GM23338 (cell line): Measurements from ENCODE around the gene YOD1. TPM values are rescaled to one million over a fixed set of nuclear protein-coding genes. Genes with fewer than 3 reads are reported as not detected.

ENCODE experiments used
- ATAC-seq: fragments of 200-7000 bp; cut with Tn5 transposase; 3 replicates; pipeline ENCODE4 v1.9.1; 2020
- DNase-seq: peaks from one replicate; pipeline ENCODE4 v3.0.0-alpha.2; 2015; ENCODE audit warnings: low spot score
- H2AFZ ChIP-seq: fragments of 200-600 bp; sonication (generic); 2 replicates; pipeline ENCODE4 v1.8.0; 2016; ENCODE audit warnings: antibody characterized with exemption, mild to moderate bottlenecking, moderate library complexity
- H3F3A ChIP-seq: fragments of 200-600 bp; sonication (generic); replicated peaks from 2 replicates; pipeline ENCODE4 v1.8.0; 2017; ENCODE audit warnings: antibody characterized with exemption, mixed run types, low read depth
- H3K27ac ChIP-seq: fragments of 200-600 bp; sonication (generic); 2 replicates; pipeline ENCODE4 v1.6.1; 2016; ENCODE audit warnings: low read depth
- H3K27me3 ChIP-seq: fragments of 200-600 bp; sonication (generic); 2 replicates; pipeline ENCODE4 v1.8.0; 2016; ENCODE audit warnings: mild to moderate bottlenecking, mixed run types, moderate library complexity; ENCODE audit not compliant: insufficient read depth
- H3K36me3 ChIP-seq: fragments of 200-600 bp; sonication (generic); 2 replicates; pipeline ENCODE4 v1.8.0; 2016; ENCODE audit warnings: mild to moderate bottlenecking; ENCODE audit not compliant: insufficient read depth
- H3K4me1 ChIP-seq: fragments of 200-600 bp; sonication (generic); 2 replicates; pipeline ENCODE4 v1.8.0; 2016; ENCODE audit warnings: mild to moderate bottlenecking, moderate library complexity; ENCODE audit not compliant: insufficient read depth
- H3K4me2 ChIP-seq: fragments of 200-600 bp; sonication (generic); 2 replicates; pipeline ENCODE4 v1.7.1; 2017; ENCODE audit warnings: mixed run types
- H3K4me3 ChIP-seq: fragments of 200-600 bp; sonication (generic); 2 replicates; pipeline ENCODE4 v1.6.1; 2016; ENCODE audit warnings: mixed run types
- H3K79me2 ChIP-seq: fragments of 200-600 bp; sonication (generic); replicated peaks from 2 replicates; pipeline ENCODE4 v1.8.0; 2017; ENCODE audit warnings: mild to moderate bottlenecking; ENCODE audit not compliant: insufficient read depth
- H3K9me2 ChIP-seq: fragments of 200-600 bp; sonication (generic); 2 replicates; pipeline ENCODE4 v1.8.0; 2017; ENCODE audit not compliant: insufficient read depth
- H4K20me1 ChIP-seq: fragments of 200-600 bp; sonication (generic); replicated peaks from 2 replicates; pipeline ENCODE4 v1.8.0; 2017; ENCODE audit warnings: mild to moderate bottlenecking; ENCODE audit not compliant: insufficient read depth
- H3K27ac Mint-ChIP-seq: 2 replicates; pipeline ENCODE4 v1.8.0; 2020; ENCODE audit warnings: inconsistent platforms, mild to moderate bottlenecking, moderate library complexity, mixed read lengths
- H3K27me3 Mint-ChIP-seq: 3 replicates; pipeline ENCODE4 v1.8.0; 2022; ENCODE audit warnings: low read depth, mild to moderate bottlenecking, moderate library complexity, mixed read lengths, inconsistent platforms; ENCODE audit not compliant: insufficient read depth, poor library complexity
- H3K36me3 Mint-ChIP-seq: 3 replicates; pipeline ENCODE4 v1.8.0; 2021; ENCODE audit warnings: low read depth, mild to moderate bottlenecking, inconsistent platforms, moderate library complexity, mixed read lengths
- H3K4me1 Mint-ChIP-seq: 3 replicates; pipeline ENCODE4 v1.8.0; 2020; ENCODE audit warnings: mild to moderate bottlenecking, inconsistent platforms, mixed read lengths
- H3K4me3 Mint-ChIP-seq: 3 replicates; pipeline ENCODE4 v1.8.0; 2021; ENCODE audit warnings: moderate library complexity, mild to moderate bottlenecking, inconsistent platforms, mixed read lengths
- H3K9me3 Mint-ChIP-seq: 3 replicates; pipeline ENCODE4 v1.8.0; 2020; ENCODE audit warnings: moderate library complexity, mild to moderate bottlenecking, inconsistent platforms, mixed read lengths
- CREB1 ChIP-seq: fragments of 250-450 bp; sonication (Bioruptor Pico); IDR thresholded peaks from 2 replicates; pipeline ENCODE4 v1.5.0; 2020; ENCODE audit warnings: low read depth, mild to moderate bottlenecking, moderate library complexity
- EZH2 ChIP-seq: fragments of 200-600 bp; sonication (generic); IDR thresholded peaks from one replicate; pipeline ENCODE4 v1.8.0; 2017; ENCODE audit warnings: antibody characterized with exemption, mild to moderate bottlenecking, low read depth; ENCODE audit not compliant: unreplicated experiment
- EZH2phosphoT487 ChIP-seq: fragments of 200-600 bp; sonication (generic); IDR thresholded peaks from one replicate; pipeline ENCODE4 v1.8.1; 2018; ENCODE audit warnings: antibody characterized with exemption; ENCODE audit not compliant: unreplicated experiment
- JUNB ChIP-seq: IDR thresholded peaks from one replicate; pipeline ENCODE4 v1.6.1; 2016; ENCODE audit warnings: antibody characterized with exemption; ENCODE audit not compliant: unreplicated experiment
- NANOG ChIP-seq: IDR thresholded peaks from 2 replicates; pipeline ENCODE4 v1.6.1; 2016; ENCODE audit warnings: antibody characterized with exemption, borderline replicate concordance
- POLR2AphosphoS5 ChIP-seq: IDR thresholded peaks from 2 replicates; pipeline ENCODE4 v1.6.1; 2016; ENCODE audit warnings: antibody characterized with exemption, low read depth
- STAT1 ChIP-seq: IDR thresholded peaks from one replicate; pipeline ENCODE4 v1.6.1; 2016; ENCODE audit warnings: antibody characterized with exemption; ENCODE audit not compliant: unreplicated experiment
- ZNF114 ChIP-seq: fragments of 250-450 bp; sonication (Bioruptor Pico); IDR thresholded peaks from 2 replicates; pipeline ENCODE4 v1.5.0; 2020; ENCODE audit warnings: mild to moderate bottlenecking, moderate library complexity
- ZNF331 ChIP-seq: fragments of 250-450 bp; sonication (Bioruptor Pico); IDR thresholded peaks from 2 replicates; pipeline ENCODE4 v1.5.0; 2020; ENCODE audit warnings: low read depth, mild to moderate bottlenecking, moderate library complexity
- polyA plus RNA-seq: library from polyadenylated mRNA; unstranded; fragments of >200 nt; fragmentation: Nextera tagmentation; extraction: Ambion mirVana; gene quantifications from 2 replicates; pipeline ENCODE4 v1.2.1, GENCODE V29; 2016
- total RNA-seq: library from RNA; depleted of rRNA; stranded (reverse); fragments of >200 nt; shearing (Covaris generic); gene quantifications from 2 replicates; pipeline ENCODE4 v1.2.3, GENCODE V29; 2014
- TF ChIP-seq, protein P1 (sequence below), 2 experiments: fragments of 200-600 bp in 1 of 2; sonication (generic) in 1 of 2; conservative IDR thresholded peaks; 2 replicates each; pipeline versions ENCODE4 v1.5.1 to v1.6.1; 2016 to 2017; ENCODE audit warnings: antibody characterized with exemption in 2 of 2, low read depth in 2 of 2, mild to moderate bottlenecking in 2 of 2, moderate library complexity in 1 of 2
- TF ChIP-seq, protein P2 (sequence below): fragments of 250-450 bp; sonication (Bioruptor Pico); IDR thresholded peaks from 2 replicates; pipeline ENCODE4 v1.5.0; 2020; ENCODE audit warnings: mild to moderate bottlenecking, moderate library complexity
- TF ChIP-seq, protein P3 (sequence below): IDR thresholded peaks from one replicate; pipeline ENCODE4 v1.6.1; 2018; ENCODE audit warnings: antibody characterized with exemption; ENCODE audit not compliant: unreplicated experiment
- TF ChIP-seq, protein P4 (sequence below): IDR thresholded peaks from 2 replicates; pipeline ENCODE4 v1.6.1; 2016; ENCODE audit warnings: antibody characterized with exemption

The YOD1 gene
- total and polyA plus RNA-seq, 2 experiments from 2014 or later = 4.6 to 21.9 TPM

DNA sequence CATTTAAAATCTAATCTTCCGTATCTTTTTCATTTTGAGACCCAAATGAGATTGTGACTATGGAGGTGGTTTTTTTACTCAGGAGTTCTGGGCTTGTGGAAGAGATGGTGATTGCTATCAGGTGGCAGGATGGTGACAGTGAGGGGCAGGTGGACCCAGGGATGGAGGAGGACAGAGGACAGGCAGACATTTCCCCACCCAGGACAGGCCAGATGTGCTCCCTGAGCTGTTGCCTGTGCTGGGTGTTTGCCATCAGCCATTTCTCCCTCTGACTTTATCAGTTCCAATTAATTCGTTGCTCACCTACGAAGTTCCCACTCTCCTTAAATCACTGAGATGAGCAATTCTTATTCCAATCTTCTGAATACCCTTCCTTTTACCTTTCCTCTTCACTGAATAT is 44.9 kb downstream of the YOD1 start:
- peaks cover 5% of the 10 kb centered on the region for H3K27me3 Mint-ChIP-seq
- Histone ChIP-seq H3K27ac (no peak overlapping the region), H3K27me3 (no peaks in the 10 kb centered on the region)

More for the DNA sequence above, 44.9 kb downstream of the YOD1 start:
- no peaks in the 10 kb centered on the region for H3F3A ChIP-seq
- no peak overlapping the region for H3K4me3 ChIP-seq
- Mint-ChIP-seq H3K4me1 (peaks cover 8% of the 10 kb centered on the region; the same call in 2 of the 3 replicates), H3K4me3 (no peak overlapping the region), H3K27ac (no peak overlapping the region), H3K36me3 (no peaks in the 10 kb centered on the region), H3K9me3 (no peaks in the 10 kb centered on the region)
- H3K4me2 ChIP-seq = no peak overlapping the region
- H3K36me3 ChIP-seq = no peaks in the 10 kb centered on the region
- H4K20me1 ChIP-seq = no peaks in the 10 kb centered on the region
- no peaks in the 10 kb centered on the region for H3K9me2 ChIP-seq
- H3K79me2 ChIP-seq = no peaks in the 10 kb centered on the region
- H3K4me1 ChIP-seq = no peaks in the 10 kb centered on the region
- TF ChIP-seq STAT1 (no peak), NANOG (no peak), EZH2phosphoT487 (no peak), JUNB (no peak), POLR2AphosphoS5 (no peak), ZNF331 (CRISPR knock-in tag) (no peak), ZNF114 (CRISPR knock-in tag) (no peak), CREB1 (no peak), EZH2 (no peak)
- TF ChIP-seq, protein P1, sequence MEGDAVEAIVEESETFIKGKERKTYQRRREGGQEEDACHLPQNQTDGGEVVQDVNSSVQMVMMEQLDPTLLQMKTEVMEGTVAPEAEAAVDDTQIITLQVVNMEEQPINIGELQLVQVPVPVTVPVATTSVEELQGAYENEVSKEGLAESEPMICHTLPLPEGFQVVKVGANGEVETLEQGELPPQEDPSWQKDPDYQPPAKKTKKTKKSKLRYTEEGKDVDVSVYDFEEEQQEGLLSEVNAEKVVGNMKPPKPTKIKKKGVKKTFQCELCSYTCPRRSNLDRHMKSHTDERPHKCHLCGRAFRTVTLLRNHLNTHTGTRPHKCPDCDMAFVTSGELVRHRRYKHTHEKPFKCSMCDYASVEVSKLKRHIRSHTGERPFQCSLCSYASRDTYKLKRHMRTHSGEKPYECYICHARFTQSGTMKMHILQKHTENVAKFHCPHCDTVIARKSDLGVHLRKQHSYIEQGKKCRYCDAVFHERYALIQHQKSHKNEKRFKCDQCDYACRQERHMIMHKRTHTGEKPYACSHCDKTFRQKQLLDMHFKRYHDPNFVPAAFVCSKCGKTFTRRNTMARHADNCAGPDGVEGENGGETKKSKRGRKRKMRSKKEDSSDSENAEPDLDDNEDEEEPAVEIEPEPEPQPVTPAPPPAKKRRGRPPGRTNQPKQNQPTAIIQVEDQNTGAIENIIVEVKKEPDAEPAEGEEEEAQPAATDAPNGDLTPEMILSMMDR (conservative IDR thresholded peaks at IDR 0.05; ENCODE audit: low read depth in 2 of 2) = no peak
- TF ChIP-seq, protein P2, sequence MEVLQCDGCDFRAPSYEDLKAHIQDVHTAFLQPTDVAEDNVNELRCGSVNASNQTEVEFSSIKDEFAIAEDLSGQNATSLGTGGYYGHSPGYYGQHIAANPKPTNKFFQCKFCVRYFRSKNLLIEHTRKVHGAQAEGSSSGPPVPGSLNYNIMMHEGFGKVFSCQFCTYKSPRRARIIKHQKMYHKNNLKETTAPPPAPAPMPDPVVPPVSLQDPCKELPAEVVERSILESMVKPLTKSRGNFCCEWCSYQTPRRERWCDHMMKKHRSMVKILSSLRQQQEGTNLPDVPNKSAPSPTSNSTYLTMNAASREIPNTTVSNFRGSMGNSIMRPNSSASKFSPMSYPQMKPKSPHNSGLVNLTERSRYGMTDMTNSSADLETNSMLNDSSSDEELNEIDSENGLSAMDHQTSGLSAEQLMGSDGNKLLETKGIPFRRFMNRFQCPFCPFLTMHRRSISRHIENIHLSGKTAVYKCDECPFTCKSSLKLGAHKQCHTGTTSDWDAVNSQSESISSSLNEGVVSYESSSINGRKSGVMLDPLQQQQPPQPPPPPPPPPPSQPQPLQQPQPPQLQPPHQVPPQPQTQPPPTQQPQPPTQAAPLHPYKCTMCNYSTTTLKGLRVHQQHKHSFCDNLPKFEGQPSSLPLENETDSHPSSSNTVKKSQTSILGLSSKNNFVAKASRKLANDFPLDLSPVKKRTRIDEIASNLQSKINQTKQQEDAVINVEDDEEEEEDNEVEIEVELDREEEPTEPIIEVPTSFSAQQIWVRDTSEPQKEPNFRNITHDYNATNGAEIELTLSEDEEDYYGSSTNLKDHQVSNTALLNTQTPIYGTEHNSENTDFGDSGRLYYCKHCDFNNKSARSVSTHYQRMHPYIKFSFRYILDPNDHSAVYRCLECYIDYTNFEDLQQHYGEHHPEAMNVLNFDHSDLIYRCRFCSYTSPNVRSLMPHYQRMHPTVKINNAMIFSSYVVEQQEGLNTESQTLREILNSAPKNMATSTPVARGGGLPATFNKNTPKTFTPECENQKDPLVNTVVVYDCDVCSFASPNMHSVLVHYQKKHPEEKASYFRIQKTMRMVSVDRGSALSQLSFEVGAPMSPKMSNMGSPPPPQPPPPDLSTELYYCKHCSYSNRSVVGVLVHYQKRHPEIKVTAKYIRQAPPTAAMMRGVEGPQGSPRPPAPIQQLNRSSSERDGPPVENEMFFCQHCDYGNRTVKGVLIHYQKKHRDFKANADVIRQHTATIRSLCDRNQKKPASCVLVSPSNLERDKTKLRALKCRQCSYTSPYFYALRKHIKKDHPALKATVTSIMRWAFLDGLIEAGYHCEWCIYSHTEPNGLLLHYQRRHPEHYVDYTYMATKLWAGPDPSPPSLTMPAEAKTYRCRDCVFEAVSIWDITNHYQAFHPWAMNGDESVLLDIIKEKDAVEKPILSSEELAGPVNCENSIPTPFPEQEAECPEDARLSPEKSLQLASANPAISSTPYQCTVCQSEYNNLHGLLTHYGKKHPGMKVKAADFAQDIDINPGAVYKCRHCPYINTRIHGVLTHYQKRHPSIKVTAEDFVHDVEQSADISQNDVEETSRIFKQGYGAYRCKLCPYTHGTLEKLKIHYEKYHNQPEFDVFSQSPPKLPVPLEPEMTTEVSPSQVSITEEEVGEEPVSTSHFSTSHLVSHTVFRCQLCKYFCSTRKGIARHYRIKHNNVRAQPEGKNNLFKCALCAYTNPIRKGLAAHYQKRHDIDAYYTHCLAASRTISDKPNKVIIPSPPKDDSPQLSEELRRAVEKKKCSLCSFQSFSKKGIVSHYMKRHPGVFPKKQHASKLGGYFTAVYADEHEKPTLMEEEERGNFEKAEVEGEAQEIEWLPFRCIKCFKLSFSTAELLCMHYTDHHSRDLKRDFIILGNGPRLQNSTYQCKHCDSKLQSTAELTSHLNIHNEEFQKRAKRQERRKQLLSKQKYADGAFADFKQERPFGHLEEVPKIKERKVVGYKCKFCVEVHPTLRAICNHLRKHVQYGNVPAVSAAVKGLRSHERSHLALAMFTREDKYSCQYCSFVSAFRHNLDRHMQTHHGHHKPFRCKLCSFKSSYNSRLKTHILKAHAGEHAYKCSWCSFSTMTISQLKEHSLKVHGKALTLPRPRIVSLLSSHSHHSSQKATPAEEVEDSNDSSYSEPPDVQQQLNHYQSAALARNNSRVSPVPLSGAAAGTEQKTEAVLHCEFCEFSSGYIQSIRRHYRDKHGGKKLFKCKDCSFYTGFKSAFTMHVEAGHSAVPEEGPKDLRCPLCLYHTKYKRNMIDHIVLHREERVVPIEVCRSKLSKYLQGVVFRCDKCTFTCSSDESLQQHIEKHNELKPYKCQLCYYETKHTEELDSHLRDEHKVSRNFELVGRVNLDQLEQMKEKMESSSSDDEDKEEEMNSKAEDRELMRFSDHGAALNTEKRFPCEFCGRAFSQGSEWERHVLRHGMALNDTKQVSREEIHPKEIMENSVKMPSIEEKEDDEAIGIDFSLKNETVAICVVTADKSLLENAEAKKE = no peak
- TF ChIP-seq, protein P3, sequence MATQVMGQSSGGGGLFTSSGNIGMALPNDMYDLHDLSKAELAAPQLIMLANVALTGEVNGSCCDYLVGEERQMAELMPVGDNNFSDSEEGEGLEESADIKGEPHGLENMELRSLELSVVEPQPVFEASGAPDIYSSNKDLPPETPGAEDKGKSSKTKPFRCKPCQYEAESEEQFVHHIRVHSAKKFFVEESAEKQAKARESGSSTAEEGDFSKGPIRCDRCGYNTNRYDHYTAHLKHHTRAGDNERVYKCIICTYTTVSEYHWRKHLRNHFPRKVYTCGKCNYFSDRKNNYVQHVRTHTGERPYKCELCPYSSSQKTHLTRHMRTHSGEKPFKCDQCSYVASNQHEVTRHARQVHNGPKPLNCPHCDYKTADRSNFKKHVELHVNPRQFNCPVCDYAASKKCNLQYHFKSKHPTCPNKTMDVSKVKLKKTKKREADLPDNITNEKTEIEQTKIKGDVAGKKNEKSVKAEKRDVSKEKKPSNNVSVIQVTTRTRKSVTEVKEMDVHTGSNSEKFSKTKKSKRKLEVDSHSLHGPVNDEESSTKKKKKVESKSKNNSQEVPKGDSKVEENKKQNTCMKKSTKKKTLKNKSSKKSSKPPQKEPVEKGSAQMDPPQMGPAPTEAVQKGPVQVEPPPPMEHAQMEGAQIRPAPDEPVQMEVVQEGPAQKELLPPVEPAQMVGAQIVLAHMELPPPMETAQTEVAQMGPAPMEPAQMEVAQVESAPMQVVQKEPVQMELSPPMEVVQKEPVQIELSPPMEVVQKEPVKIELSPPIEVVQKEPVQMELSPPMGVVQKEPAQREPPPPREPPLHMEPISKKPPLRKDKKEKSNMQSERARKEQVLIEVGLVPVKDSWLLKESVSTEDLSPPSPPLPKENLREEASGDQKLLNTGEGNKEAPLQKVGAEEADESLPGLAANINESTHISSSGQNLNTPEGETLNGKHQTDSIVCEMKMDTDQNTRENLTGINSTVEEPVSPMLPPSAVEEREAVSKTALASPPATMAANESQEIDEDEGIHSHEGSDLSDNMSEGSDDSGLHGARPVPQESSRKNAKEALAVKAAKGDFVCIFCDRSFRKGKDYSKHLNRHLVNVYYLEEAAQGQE = no peak
- TF ChIP-seq, protein P4, sequence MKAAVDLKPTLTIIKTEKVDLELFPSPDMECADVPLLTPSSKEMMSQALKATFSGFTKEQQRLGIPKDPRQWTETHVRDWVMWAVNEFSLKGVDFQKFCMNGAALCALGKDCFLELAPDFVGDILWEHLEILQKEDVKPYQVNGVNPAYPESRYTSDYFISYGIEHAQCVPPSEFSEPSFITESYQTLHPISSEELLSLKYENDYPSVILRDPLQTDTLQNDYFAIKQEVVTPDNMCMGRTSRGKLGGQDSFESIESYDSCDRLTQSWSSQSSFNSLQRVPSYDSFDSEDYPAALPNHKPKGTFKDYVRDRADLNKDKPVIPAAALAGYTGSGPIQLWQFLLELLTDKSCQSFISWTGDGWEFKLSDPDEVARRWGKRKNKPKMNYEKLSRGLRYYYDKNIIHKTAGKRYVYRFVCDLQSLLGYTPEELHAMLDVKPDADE = no peak
- DNase-seq (no peak), ATAC-seq (no peak)
- no peak overlapping the region for H2AFZ ChIP-seq
